Small intestine (tissue), 16 donors: ENCODE data around the gene ZNF662. TPM values are rescaled to one million over a fixed set of nuclear protein-coding genes. Genes with fewer than 3 reads are reported as not detected.

Experiments
- DNase-seq, 2 donors: peaks; one replicate each; pipeline versions ENCODE4 v3.0.0 to v3.0.0-alpha.2; 2013
- FAIRE-seq: peaks from 2 replicates; lab custom pipeline; 2012; peaks lifted over from hg19 to GRCh38; lab: Jason Lieb, UNC
- H3K27ac ChIP-seq, 3 donors: one replicate each; pipeline ENCODE4 v1.5.1; 2013; ENCODE audit warnings: low read length in 2 of 3, mild to moderate bottlenecking in 2 of 3, control low read depth in 1 of 3, inconsistent platforms in 1 of 3, low read depth in 1 of 3, moderate library complexity in 1 of 3
- H3K27me3 ChIP-seq, 3 donors: one replicate each; pipeline ENCODE4 v1.6.1; 2013; ENCODE audit warnings: low read length in 3 of 3, inconsistent platforms in 1 of 3; ENCODE audit not compliant: control insufficient read depth in 3 of 3, insufficient read depth in 3 of 3
- H3K36me3 ChIP-seq, 3 donors: one replicate each; pipeline ENCODE4 v1.6.1; 2013; ENCODE audit warnings: low read length in 3 of 3, inconsistent platforms in 1 of 3, low read depth in 1 of 3, mild to moderate bottlenecking in 1 of 3, moderate library complexity in 1 of 3; ENCODE audit not compliant: control insufficient read depth in 3 of 3, insufficient read depth in 2 of 3
- H3K4me1 ChIP-seq, 3 donors: one replicate each; pipeline ENCODE4 v1.6.1; 2013; ENCODE audit warnings: low read length in 2 of 3, inconsistent platforms in 1 of 3, low read depth in 1 of 3, mild to moderate bottlenecking in 1 of 3, moderate library complexity in 1 of 3; ENCODE audit not compliant: control insufficient read depth in 3 of 3, insufficient read depth in 2 of 3
- H3K4me3 ChIP-seq, 3 donors: one replicate each; pipeline ENCODE4 v1.5.1; 2013; ENCODE audit warnings: low read length in 3 of 3, control low read depth in 1 of 3, inconsistent platforms in 1 of 3, low read depth in 1 of 3, mild to moderate bottlenecking in 1 of 3, moderate library complexity in 1 of 3
- H3K9me3 ChIP-seq, 2 donors: one replicate each; pipeline ENCODE4 v1.6.1; 2013; ENCODE audit warnings: low read depth in 1 of 2, low read length in 1 of 2; ENCODE audit not compliant: control insufficient read depth in 2 of 2, insufficient read depth in 1 of 2
- whole genome bisulfite sequencing, 3 donors: extraction: QIAGEN DNeasy Blood & Tissue Kit; methylation state at CpG; one replicate each; pipeline ENCODE4 v1.1.7; 2013; 5-methylcytosine and 5-hydroxymethylcytosine counted together
- long read RNA-seq, 10 donors: transcript quantifications; one replicate each; lab custom pipeline, GENCODE V29; 2026
- polyA plus RNA-seq, 4 donors: library from polyadenylated mRNA; stranded (reverse) in 3 of 4; unstranded in 1 of 4; fragments of 200-250 nt in 3 of 4; fragments of 120-200 nt in 1 of 4; gene quantifications; one replicate each; pipeline versions ENCODE4 v1.2.1 to v1.2.3, GENCODE V29; 2013
- donor health status: healthy with polysubstance abuse.
- donor health status: control.
- donor health status: control.
- donor health status: Bipolar disorder and iron deficiency.
- donor health status: healthy.

The ZNF662 gene
- 10 to 100 TPM in 1 of 4 donors, 1 to 10 TPM in 1, under 1 TPM in 2; 0.54 to 20.4 (median 1.1) TPM for polyA plus RNA-seq
- long read RNA-seq, donor 1, result 0 reads
- long read RNA-seq, donor 2, result 0 reads
- long read RNA-seq, donor 3, result 0 reads
- long read RNA-seq, donor 4, result 0 reads
- long read RNA-seq, donor 5, result 0 reads
- long read RNA-seq, donor 6, result 0 reads
- long read RNA-seq, donor 7, result 0 reads
- long read RNA-seq, donor 8, result 0 reads
- long read RNA-seq, donor 9, result 0 reads
- long read RNA-seq, donor 10, result 0 reads

DNA sequence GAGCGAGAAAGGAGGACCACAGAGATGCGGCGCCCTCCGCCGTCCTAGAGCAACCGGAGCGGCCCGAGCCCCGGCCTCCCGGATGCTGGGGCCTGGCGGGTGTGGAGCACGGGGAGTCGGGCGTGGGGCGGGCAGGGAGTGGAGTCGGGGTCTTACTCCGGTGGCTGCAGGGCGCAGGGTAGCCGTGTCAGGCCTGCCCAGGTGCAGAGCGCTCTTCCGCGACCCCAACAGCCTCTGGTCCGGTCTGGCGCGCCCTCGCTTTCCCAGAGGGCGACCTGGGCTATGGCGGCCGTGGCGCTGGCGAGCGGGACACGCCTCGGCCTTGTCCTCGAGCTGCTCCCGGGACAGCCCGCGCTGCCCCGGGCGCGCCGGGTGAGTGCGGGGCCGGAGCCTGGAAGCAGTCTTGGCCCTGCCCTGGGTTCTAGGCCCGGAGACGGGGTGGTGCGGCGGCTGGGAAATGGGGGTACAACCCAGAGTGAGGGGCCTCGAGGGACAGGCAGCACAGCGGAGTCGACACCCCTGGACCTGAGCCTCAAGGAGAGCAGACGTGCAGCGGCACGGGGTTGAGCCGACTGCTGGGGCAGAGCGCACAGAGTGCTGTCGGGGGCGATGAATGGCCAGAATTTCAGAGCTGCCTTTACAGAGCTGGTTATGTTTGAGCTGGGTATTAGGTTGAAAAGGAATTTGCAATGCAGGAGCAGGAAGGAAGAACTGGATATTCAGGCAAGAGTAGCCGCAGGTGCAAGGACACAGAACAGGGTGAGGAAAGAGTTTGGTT lies at the start of gene ZNF662:
Gene ZNF662 (plus strand): TSS at position 73 of the 778 bp plus-strand sequence. CDS start 1,973 bp downstream, outside the sequence.
- peak within 1 kb of the TSS in 2 of 3 donors; percentile 11 to 25 for H3K27ac ChIP-seq
- H3K36me3 ChIP-seq, result peaks cover 0 to 20% (median 3%) of the 10 kb centered on the region in 3 donors
- FAIRE-seq, result no peak
- peaks cover 0 to 7% (median 5%) of the 10 kb centered on the region in 3 donors for H3K4me1 ChIP-seq
- peak; percentile 45 to 88 for DNase-seq
- H3K9me3 ChIP-seq, result peaks cover 0 to 15% of the 10 kb centered on the region in 2 donors
- 2 to 8% (median 4%) methylated on average over 49 to 59 of the region's 59 CpGs for WGBS, 3 donors
- peak within 1 kb of the TSS; percentile 45 to 60 (median 55) for H3K4me3 ChIP-seq
- no peaks in the 10 kb centered on the region for H3K27me3 ChIP-seq

DNA sequence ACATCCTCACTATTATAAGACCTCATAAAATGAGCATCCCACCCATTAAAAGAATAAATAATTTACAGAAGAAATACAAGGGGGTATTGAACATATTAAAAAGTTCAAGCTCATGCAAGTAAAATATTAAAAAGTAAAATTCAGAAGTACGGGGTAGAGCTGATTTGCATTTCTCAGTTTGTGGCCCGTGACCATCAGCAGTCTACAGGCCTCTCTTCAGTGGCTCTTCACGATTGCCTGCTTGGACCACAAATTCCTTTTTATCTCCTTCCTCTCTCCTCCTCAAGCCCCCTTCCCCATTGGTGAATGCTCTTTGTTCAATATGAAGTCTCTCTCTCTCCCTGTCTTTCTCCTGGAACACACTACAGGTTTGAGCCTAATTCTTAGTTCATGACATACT lies 49.4 kb upstream of the ZNF662 start:
- DNase-seq (no peak), FAIRE-seq (no peak)
- H3K36me3 ChIP-seq, result no peaks in the 10 kb centered on the region
- H3K4me3 ChIP-seq, result no peak overlapping the region
- WGBS, 3 donors, result 80 to 96% (median 85%) methylated on average over 3 of the region's 3 CpGs
- H3K27ac ChIP-seq, result peak overlapping the region in 1 of 3 donors; percentile 66
- H3K27me3 ChIP-seq, result no peaks in the 10 kb centered on the region
- H3K4me1 ChIP-seq, result peaks cover 0 to 34% (median 7%) of the 10 kb centered on the region in 3 donors
- H3K9me3 ChIP-seq, result no peaks in the 10 kb centered on the region

DNA sequence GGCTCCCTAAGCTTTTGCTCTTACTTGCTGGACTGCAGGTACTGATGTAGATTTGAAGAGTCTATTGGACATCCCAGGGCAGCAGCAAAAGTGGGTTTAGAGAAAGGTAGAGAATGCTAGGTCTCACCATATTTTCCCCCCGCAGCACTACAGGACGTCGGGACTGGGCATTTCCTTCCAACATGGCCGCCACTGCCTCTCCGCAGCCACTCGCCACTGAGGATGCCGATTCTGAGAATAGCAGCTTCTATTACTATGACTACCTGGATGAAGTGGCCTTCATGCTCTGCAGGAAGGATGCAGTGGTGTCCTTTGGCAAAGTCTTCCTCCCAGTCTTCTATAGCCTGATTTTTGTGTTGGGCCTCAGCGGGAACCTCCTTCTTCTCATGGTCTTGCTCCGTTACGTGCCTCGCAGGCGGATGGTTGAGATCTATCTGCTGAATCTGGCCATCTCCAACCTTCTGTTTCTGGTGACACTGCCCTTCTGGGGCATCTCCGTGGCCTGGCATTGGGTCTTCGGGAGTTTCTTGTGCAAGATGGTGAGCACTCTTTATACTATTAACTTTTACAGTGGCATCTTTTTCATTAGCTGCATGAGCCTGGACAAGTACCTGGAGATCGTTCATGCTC lies 41.5 kb upstream of the ZNF662 start:
- WGBS, 3 donors, result 94 to 96% (median 94%) methylated on average over 15 of the region's 15 CpGs
- Histone ChIP-seq H3K27me3 (no peaks in the 10 kb centered on the region), H3K27ac (no peak overlapping the region), H3K9me3 (no peaks in the 10 kb centered on the region), H3K4me3 (no peak overlapping the region), H3K4me1 (no peaks in the 10 kb centered on the region), H3K36me3 (no peaks in the 10 kb centered on the region)
- no peak for FAIRE-seq
- no peak for DNase-seq

DNA sequence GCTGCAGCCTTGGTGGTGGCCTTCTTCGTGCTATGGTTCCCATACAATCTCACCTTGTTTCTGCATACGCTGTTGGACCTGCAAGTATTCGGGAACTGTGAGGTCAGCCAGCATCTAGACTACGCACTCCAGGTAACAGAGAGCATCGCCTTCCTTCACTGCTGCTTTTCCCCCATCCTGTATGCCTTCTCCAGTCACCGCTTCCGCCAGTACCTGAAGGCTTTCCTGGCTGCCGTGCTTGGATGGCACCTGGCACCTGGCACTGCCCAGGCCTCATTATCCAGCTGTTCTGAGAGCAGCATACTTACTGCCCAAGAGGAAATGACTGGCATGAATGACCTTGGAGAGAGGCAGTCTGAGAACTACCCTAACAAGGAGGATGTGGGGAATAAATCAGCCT lies 40.7 kb upstream of the ZNF662 start:
- H3K27ac ChIP-seq, result no peak overlapping the region
- no peaks in the 10 kb centered on the region for H3K36me3 ChIP-seq
- WGBS, 3 donors, result 88 to 94% (median 92%) methylated on average over 8 of the region's 8 CpGs
- no peak overlapping the region for H3K4me3 ChIP-seq
- no peaks in the 10 kb centered on the region for H3K27me3 ChIP-seq
- no peaks in the 10 kb centered on the region for H3K9me3 ChIP-seq
- FAIRE-seq (no peak), DNase-seq (no peak)
- H3K4me1 ChIP-seq, result no peaks in the 10 kb centered on the region

DNA sequence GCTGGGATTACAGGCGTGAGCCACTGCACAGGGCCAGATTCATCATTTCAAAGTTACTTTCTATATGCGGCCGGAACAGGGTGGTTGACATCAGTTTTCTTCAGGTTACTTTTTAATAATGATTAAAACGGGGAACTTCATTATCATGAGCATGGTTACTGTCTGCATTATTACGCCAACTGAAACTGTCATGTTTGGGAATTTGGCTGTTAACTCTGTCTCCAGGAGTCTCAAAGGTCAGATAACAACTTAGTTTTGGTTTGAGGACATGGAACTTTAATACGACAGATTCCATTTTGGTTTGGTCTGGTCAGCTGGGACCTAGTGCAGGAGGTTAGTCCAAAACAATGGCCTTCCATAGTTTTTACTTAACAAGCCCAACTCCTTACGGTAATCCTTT lies 38.8 kb upstream of the ZNF662 start:
- H3K27me3 ChIP-seq, result no peaks in the 10 kb centered on the region
- FAIRE-seq, result no peak
- WGBS, 3 donors, result 78 to 83% (median 78%) methylated on average over 7 of the region's 7 CpGs
- H3K36me3 ChIP-seq, result no peaks in the 10 kb centered on the region
- no peaks in the 10 kb centered on the region for H3K4me1 ChIP-seq
- no peak overlapping the region for H3K27ac ChIP-seq
- DNase-seq, result no peak
- H3K4me3 ChIP-seq, result no peak overlapping the region
- H3K9me3 ChIP-seq, result no peaks in the 10 kb centered on the region

DNA sequence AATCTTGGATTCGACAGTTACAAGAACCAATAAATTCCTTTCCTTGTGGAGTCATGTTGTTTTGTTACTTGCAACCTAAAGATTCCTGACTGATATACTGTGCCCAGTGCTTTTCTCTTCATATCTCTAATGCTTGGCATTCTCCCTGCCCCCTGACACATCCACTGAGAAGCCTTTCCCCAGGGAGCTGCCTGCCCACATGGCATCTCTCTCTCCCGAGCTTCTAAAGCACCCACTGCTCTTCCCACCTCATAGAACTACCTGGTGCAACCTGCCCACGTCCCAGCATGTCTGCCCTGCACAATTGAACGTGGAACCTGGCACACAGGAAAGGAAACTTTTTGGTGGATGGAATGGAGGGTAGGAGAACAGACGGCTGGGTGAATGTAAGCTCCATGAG lies 37.1 kb upstream of the ZNF662 start:
- Histone ChIP-seq H3K27me3 (no peaks in the 10 kb centered on the region), H3K4me3 (no peak overlapping the region), H3K36me3 (no peaks in the 10 kb centered on the region), H3K9me3 (no peaks in the 10 kb centered on the region), H3K27ac (no peak overlapping the region), H3K4me1 (no peaks in the 10 kb centered on the region)
- no peak for DNase-seq
- FAIRE-seq, result no peak
- 71 to 83% (median 74%) methylated on average over 5 of the region's 5 CpGs for WGBS, 3 donors

DNA sequence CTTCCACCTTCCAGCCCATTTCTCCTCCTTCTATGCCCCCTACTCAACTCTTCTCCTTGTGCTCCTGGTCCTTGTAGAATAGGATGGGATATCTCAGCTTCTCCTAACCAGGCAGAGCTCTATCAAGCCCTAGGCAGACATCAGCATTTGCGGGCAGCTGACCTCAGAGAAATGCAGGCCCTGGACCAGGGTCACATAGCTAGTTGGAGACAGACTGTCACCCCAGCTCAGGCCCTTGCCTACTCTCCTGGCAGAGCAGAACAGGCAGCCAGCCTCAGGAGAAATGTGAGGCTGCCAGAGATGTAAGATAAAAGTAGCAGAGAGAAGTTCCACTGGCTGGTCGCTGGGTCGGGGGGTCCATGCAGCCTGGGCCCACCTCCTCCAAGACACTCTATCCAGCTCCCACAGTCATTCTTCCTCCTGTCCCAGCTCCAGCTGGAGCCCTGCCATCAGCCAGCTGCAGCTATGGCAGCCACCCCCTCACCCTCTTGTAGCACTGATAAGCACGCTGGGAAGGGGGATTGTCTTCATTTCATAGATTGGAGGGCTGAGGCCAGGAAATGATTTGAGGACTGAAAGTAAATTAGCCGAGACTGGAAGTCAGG lies 34.2 kb upstream of the ZNF662 start:
- DNase-seq (no peak), FAIRE-seq (no peak)
- H3K27ac ChIP-seq, result no peak overlapping the region
- H3K4me3 ChIP-seq, result no peak overlapping the region
- H3K4me1 ChIP-seq, result peaks cover 0 to 2% (median 0%) of the 10 kb centered on the region in 3 donors
- no peaks in the 10 kb centered on the region for H3K36me3 ChIP-seq
- H3K9me3 ChIP-seq, result peaks cover 0 to 4% of the 10 kb centered on the region in 2 donors
- 37 to 46% (median 40%) methylated on average over 5 of the region's 5 CpGs for WGBS, 3 donors
- H3K27me3 ChIP-seq, result no peaks in the 10 kb centered on the region

DNA sequence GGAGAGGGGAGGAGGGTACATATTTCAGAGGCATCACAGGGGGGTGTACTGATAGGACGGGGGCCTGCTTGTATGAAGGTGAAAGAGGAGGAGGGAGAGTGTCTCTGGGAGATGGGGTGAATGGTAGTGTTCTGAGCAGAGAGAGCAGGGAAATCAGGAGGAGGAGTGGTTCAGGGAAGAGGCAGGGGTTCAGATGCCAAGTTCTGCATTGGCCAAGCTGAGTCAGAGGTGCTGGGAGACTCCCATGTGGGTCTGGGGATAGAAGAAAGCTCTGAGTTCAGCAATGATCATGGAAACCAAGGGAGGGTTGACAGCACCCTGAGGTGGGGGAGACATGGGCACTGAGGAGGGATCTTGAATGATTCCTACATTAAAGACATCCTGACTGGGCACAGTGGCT lies 33.2 kb upstream of the ZNF662 start:
- no peak for FAIRE-seq
- Histone ChIP-seq H3K4me1 (peaks cover 0 to 9% (median 0%) of the 10 kb centered on the region in 3 donors), H3K4me3 (no peak overlapping the region), H3K36me3 (no peaks in the 10 kb centered on the region), H3K27me3 (no peaks in the 10 kb centered on the region), H3K9me3 (peaks cover 0 to 4% of the 10 kb centered on the region in 2 donors), H3K27ac (no peak overlapping the region)
- no peak for DNase-seq
- WGBS, 3 donors, result 68 to 89% (median 84%) methylated on average over 1 of the region's 1 CpG
